ENCODE data around the gene AMTN.

AMTN gene

GRCh38 chr4:70564033-70564432 is 45.7 kb downstream of the AMTN start:
- no peak for DNase-seq

- DNase-seq, result no peak
Measured at GRCh38 chr4:70570796-70571195, 52.4 kb downstream of the AMTN start.

- DNase-seq, result no peak
Measured at GRCh38 chr4:70571772-70572171, 53.4 kb downstream of the AMTN start.

- DNase-seq, result no peak
Measured at GRCh38 chr4:70575964-70576363, 57.6 kb downstream of the AMTN start.

- no peak for DNase-seq
Measured at GRCh38 chr4:70577220-70577927, 59.0 kb downstream of the AMTN start.

GRCh38 chr4:70581980-70582379 is 63.6 kb downstream of the AMTN start:
- DNase-seq, result no peak
